Measurements from ENCODE around the gene C20orf144. TPM values are rescaled to one million over a fixed set of nuclear protein-coding genes. Genes with fewer than 3 reads are reported as not detected.

Gene C20orf144
- total RNA-seq, 1 donor from 2014 or later, result not detected

DNA sequence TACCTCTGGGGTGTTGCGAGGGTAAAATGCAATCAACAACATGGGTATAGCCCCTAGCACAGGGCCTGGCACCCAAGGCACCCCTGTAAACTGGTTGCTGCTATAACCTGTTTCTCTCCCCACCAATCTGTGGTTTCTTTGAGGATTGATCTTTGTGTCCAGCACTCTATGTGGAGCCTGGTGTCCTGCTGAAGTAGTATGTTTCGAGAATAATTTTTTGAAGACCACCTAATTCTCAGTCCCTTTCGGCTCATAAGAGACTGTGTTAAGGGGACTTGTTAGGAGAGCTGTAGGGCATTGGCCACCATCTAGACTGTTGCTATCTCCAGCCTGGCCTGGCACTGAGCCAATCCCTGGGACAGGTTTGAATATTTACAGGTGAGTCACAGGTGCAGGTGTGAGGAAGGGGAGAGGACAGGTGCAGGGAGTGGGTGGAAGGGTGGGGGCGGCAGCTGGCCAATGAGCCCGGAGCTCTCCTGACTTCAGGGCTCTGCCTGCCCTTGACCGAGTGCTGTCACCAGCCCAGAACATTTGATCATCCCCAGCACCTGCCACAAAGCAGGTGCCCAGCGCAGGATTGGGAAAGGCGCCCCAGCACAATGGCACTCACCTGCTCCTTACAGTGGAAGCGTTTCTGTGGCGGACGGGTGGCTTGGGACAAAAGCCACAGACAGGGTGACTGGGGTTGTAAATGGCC, 8.1 kb upstream of the C20orf144 start:
- Histone ChIP-seq H3K4me1 (peaks cover 0 to 4% of the 10 kb centered on the region in 2 donors), H3K4me3 (no peak overlapping the region), H3K27ac (no peak overlapping the region), H3K36me3 (peaks cover 21 to 23% of the 10 kb centered on the region in 2 donors), H3K9me3 (no peaks in the 10 kb centered on the region), H3K27me3 (no peaks in the 10 kb centered on the region)
- TF ChIP-seq, protein P1, sequence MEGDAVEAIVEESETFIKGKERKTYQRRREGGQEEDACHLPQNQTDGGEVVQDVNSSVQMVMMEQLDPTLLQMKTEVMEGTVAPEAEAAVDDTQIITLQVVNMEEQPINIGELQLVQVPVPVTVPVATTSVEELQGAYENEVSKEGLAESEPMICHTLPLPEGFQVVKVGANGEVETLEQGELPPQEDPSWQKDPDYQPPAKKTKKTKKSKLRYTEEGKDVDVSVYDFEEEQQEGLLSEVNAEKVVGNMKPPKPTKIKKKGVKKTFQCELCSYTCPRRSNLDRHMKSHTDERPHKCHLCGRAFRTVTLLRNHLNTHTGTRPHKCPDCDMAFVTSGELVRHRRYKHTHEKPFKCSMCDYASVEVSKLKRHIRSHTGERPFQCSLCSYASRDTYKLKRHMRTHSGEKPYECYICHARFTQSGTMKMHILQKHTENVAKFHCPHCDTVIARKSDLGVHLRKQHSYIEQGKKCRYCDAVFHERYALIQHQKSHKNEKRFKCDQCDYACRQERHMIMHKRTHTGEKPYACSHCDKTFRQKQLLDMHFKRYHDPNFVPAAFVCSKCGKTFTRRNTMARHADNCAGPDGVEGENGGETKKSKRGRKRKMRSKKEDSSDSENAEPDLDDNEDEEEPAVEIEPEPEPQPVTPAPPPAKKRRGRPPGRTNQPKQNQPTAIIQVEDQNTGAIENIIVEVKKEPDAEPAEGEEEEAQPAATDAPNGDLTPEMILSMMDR (IDR thresholded peaks at IDR 0.05), result no peak
- DNase-seq (ENCODE audit: low spot score in 2 of 2), result no peak
- intact Hi-C loops (cut with DNase I), result no loop called here

DNA sequence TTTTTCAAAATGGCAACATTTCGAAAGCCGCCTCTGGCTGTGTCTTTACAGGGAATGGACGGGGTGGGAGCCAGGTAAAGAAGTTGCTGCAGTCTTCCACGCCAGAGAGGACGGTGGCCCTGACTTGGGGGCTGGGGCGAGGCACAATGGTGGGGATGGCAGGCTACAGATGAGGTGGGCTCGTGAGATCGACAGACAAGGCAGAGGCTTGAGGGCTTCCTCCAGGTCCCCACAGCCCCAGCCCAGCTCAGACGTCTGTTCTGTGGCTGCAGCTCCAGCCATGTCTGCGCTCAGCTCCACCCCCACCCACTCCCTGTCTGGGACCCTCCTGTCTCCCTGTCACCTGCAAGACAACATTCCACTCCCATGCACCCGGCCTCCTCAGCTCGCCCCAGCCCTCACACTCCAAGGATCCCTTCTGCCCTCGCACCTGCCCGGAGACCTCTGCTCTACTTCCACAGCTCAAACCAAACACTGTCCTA, 7.4 kb upstream of the C20orf144 start:
- Histone ChIP-seq H3K4me1 (peaks cover 0 to 4% of the 10 kb centered on the region in 2 donors), H3K36me3 (peaks cover 28 to 29% of the 10 kb centered on the region in 2 donors), H3K27me3 (no peaks in the 10 kb centered on the region), H3K27ac (no peak overlapping the region), H3K4me3 (no peak overlapping the region), H3K9me3 (no peaks in the 10 kb centered on the region)
- TF ChIP-seq, protein P1 (IDR thresholded peaks at IDR 0.05), result no peak
- DNase-seq (ENCODE audit: low spot score in 2 of 2), result peak in 1 of 2 donors; percentile 62
- intact Hi-C loops (cut with DNase I), result no loop called here

DNA sequence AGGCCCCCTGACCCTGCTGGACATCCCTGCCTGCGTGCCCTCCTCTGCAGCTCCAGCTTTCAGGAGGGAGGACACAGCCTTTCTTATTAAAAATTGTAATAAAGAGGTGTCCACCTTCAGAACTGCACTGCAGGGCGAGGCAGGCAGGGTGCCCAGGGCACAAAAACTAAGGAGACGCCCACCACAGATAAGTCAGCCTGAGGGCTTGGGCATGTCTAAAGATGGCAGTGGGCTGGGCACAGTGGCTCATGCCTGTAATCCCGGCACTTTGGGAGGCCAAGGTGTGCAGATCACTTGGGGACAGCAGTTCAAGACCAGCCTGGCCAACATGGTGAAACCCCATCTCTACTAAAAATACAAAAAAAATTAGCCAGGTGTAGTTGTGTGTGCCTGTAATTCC, 7.0 kb upstream of the C20orf144 start:
- Histone ChIP-seq H3K27ac (no peak overlapping the region), H3K9me3 (no peaks in the 10 kb centered on the region), H3K4me3 (no peak overlapping the region), H3K36me3 (peaks cover 33 to 34% of the 10 kb centered on the region in 2 donors), H3K4me1 (peaks cover 0 to 4% of the 10 kb centered on the region in 2 donors), H3K27me3 (no peaks in the 10 kb centered on the region)
- DNase-seq (ENCODE audit: low spot score in 2 of 2), result no peak
- TF ChIP-seq, protein P1 (IDR thresholded peaks at IDR 0.05), result no peak
- intact Hi-C loops (cut with DNase I), result no loop called here

DNA sequence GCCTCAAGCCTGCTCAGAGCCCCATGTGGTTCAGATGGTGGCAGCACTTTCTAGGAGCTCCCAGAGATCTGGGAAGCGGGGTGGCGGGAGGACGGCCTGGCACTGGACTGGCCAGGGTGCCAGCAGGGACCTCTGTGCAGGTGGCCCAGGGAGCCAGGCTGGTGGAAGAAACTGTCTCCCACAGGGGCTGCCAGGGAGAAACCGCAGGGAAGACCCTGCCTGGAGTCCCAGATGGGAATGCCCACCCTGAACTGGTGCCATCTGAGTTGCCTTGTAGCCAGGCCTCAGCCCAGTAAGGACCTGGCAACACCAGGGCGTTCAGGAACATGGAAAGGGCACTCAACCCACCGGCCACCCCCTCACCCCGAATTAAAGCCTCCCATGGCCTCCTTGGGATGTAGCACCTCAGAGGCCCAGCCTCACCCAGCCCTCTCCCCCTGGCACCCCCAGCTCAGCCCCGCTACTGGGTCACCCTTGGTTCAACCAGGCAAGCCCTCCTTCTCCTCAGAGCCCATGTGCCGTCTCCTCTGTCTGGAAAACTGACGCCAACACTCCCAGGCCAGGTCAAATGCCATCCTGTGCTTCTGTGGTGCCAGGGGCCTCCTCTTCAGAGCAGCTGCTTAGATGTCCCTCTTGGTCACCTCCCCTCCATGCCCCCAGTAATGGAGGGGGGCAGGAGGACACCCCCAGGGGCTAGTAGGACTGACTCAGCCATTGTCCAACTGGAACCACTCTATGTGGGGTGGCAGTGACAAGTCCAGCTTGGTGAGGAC, 5.9 kb upstream of the C20orf144 start:
- no peak for DNase-seq (ENCODE audit: low spot score in 2 of 2)
- TF ChIP-seq, protein P1 (IDR thresholded peaks at IDR 0.05), result no peak
- no peaks in the 10 kb centered on the region for H3K9me3 ChIP-seq
- H3K36me3 ChIP-seq, result peaks cover 33 to 36% of the 10 kb centered on the region in 2 donors
- H3K27ac ChIP-seq, result no peak overlapping the region
- H3K4me1 ChIP-seq, result peaks cover 0 to 4% of the 10 kb centered on the region in 2 donors
- H3K27me3 ChIP-seq, result no peaks in the 10 kb centered on the region
- intact Hi-C loops (cut with DNase I), result no loop called here
- H3K4me3 ChIP-seq, result no peak overlapping the region

DNA sequence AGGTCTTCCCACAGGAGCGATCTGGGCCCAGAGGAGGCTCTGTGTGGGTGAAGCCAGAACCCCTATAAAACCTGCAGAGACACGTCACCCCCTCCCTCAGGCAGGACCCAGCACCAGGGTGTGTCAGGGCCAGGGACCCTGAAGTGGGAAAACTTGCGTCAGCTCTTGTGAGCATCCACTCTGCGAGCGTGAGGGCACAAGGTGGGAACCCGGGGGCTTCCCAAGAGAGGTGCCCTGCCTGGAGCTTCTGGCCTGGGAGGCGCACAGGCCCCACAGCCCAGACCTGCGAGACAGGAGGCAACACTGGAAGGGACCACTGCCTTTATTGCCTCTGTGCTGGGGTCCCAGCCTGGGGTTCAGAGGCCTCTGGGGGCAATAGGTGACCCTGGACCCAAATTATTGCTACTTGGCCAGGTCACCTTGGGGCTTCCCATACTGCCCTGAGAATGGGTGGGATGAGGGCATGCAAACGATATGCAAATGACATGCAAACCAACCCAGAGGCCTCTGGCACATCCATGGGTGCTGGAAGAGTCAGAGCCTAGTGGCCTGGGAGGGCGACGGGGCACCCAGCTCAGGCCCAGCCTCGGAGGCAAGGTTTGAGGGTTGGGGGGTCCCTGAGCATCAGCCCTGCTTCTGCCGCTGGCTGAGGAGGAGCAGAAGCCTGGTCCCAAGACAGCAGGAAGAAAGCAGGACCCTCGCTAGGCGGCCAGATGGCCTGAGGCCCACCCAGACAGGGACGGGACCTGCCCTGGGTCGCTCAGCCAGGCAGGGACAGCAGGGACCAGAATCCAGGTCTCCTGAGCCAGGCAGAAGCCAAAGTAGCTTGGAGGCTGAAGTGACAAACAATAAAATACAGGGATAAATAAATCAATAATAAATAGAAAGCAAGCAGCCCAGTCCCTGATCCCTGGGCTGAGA, 5.1 kb upstream of the C20orf144 start:
- DNase-seq (ENCODE audit: low spot score in 2 of 2), result no peak
- H3K36me3 ChIP-seq, result peaks cover 33 to 36% of the 10 kb centered on the region in 2 donors
- H3K4me3 ChIP-seq, result no peak overlapping the region
- H3K4me1 ChIP-seq, result peaks cover 0 to 4% of the 10 kb centered on the region in 2 donors
- no peaks in the 10 kb centered on the region for H3K9me3 ChIP-seq
- H3K27me3 ChIP-seq, result no peaks in the 10 kb centered on the region
- TF ChIP-seq, protein P1 (IDR thresholded peaks at IDR 0.05), result no peak
- intact Hi-C loops (cut with DNase I), result no loop called here
- H3K27ac ChIP-seq, result no peak overlapping the region
